Measurements from ENCODE around the gene BRINP3. TPM values are rescaled to one million over a fixed set of nuclear protein-coding genes. Genes with fewer than 3 reads are reported as not detected.
A peak's percentile ranks its signal among the peaks of the same experiment; 100 is the strongest.

The BRINP3 gene
- total and polyA plus RNA-seq, 9 of the 15 experiments (the other 6 are each of a cell fraction or from before 2014, with no cell fraction given) = 0.09 to 0.75 (median 0.19) TPM; not detected in 1

DNA sequence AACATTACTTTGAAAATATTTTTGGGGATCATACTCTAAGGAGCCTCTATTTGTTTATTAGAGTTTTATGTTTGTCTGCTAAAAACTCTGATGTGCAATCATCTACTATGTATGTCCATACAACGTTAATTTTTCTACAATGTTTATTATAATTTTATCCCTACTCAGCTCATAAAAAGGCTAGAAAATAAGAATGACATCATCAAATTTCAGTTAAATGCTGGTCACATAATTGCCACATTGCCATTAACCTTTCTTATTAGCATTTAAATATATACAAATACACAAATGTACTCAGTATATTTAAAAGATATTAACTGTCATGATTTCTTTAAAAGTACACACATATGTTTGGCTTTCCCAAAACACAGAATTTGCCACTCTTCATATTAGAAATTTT lies 191.6 kb downstream of the BRINP3 start:
- no peaks in the 10 kb centered on the region for H4K20me1 ChIP-seq (replicated peaks; ENCODE audit: control insufficient read depth, insufficient read depth, low read length)
- H3K36me3 ChIP-seq (ENCODE audit: control insufficient read depth, insufficient read depth, low read length) = no peaks in the 10 kb centered on the region
- no peaks in the 10 kb centered on the region for H3K9me1 ChIP-seq (ENCODE audit: control insufficient read depth, insufficient read depth, low read length)
- no TSS peak for BruUV-seq (replicated peaks)
- H3K9ac ChIP-seq (ENCODE audit: insufficient read depth in 1 of 2, low read depth in 2 of 2, low read length in 2 of 2) = no peak overlapping the region
- H3K79me2 ChIP-seq (ENCODE audit: control insufficient read depth, insufficient read depth, low read length) = no peaks in the 10 kb centered on the region
- H3K27ac ChIP-seq (ENCODE audit: extremely low read depth, low read depth, low read length) = no peak overlapping the region
- no peak overlapping the region for H3K4me3 ChIP-seq
- no peak overlapping the region for H3K4me2 ChIP-seq (ENCODE audit: insufficient read depth, low read length)
- H3K27me3 ChIP-seq (ENCODE audit: control insufficient read depth in 2 of 2, insufficient read depth in 2 of 2, low read length in 2 of 2) = no peaks in the 10 kb centered on the region
- ChIA-PET CTCF (ENCODE audit: low intra/inter-chr PET ratio) (no interaction called here), POLR2A (no interaction called here)
- WGBS (ENCODE audit: insufficient coverage, low coverage, missing lambda C conversion rate) = 0% methylated on average over 1 of the region's 1 CpG
- no peak for TF ChIP-seq SLC30A9 (CRISPR knock-in tag; IDR thresholded peaks at IDR 0.05)
- TF ChIP-seq, protein P1, sequence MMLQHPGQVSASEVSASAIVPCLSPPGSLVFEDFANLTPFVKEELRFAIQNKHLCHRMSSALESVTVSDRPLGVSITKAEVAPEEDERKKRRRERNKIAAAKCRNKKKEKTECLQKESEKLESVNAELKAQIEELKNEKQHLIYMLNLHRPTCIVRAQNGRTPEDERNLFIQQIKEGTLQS (IDR thresholded peaks at IDR 0.05) = peak; percentile 23; the same call in 1 of the 2 replicates
- TF ChIP-seq, protein P1 (CRISPR knock-in tag; conservative IDR thresholded peaks at IDR 0.05) = no peak
- no peak overlapping the region for H2AFZ ChIP-seq (ENCODE audit: low read depth, low read length)
- H3K4me1 ChIP-seq (replicated peaks in 1 of 2; ENCODE audit: control insufficient read depth in 2 of 2, insufficient read depth in 2 of 2, low read length in 2 of 2) = no peaks in the 10 kb centered on the region
- intact Hi-C loops (cut with micrococcal nuclease) (no loop called here), in situ Hi-C loops (cut with MboI) (no loop called here)
- DNase-seq (ENCODE audit: extremely low read depth in 1 of 4, low spot score in 3 of 4) (no peak), FAIRE-seq (no peak), ATAC-seq (no peak)
- no peaks in the 10 kb centered on the region for H3K9me3 ChIP-seq (replicated peaks; ENCODE audit: control insufficient read depth, insufficient read depth, low read depth, low read length)

DNA sequence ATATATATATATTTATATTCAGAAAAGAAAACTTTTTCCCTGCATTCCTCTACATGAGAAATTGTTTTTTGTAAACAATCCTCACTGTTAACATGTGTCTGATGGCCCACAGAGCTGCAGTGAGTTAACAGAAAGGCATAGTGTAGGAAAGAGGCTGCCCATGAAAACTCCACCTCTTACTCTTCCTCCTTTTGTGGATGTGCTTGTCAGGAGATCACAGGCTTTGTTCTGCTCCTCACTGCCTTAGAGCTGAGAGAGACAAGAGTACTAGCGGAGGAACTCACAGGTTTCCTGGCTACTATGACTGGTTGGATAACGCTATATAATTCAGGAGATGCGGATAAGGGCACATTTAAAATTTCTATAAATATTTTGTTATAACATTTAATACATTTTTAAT lies 200.6 kb downstream of the BRINP3 start:
- DNase-seq (ENCODE audit: extremely low read depth in 1 of 4, low spot score in 3 of 4) = no peak
- no TSS peak for BruUV-seq (replicated peaks)
- ATAC-seq = no peak
- Histone ChIP-seq H3K27ac (ENCODE audit: extremely low read depth, low read depth, low read length) (no peak overlapping the region), H3K4me3 (no peak overlapping the region), H3K27me3 (ENCODE audit: control insufficient read depth in 2 of 2, insufficient read depth in 2 of 2, low read length in 2 of 2) (no peaks in the 10 kb centered on the region), H3K9me1 (ENCODE audit: control insufficient read depth, insufficient read depth, low read length) (no peaks in the 10 kb centered on the region), H3K9me3 (replicated peaks; ENCODE audit: control insufficient read depth, insufficient read depth, low read depth, low read length) (no peaks in the 10 kb centered on the region), H3K36me3 (ENCODE audit: control insufficient read depth, insufficient read depth, low read length) (no peaks in the 10 kb centered on the region), H4K20me1 (replicated peaks; ENCODE audit: control insufficient read depth, insufficient read depth, low read length) (no peaks in the 10 kb centered on the region), H3K9ac (ENCODE audit: insufficient read depth in 1 of 2, low read depth in 2 of 2, low read length in 2 of 2) (no peak overlapping the region), H3K79me2 (ENCODE audit: control insufficient read depth, insufficient read depth, low read length) (no peaks in the 10 kb centered on the region), H2AFZ (ENCODE audit: low read depth, low read length) (no peak overlapping the region), H3K4me2 (ENCODE audit: insufficient read depth, low read length) (no peak overlapping the region), H3K4me1 (replicated peaks in 1 of 2; ENCODE audit: control insufficient read depth in 2 of 2, insufficient read depth in 2 of 2, low read length in 2 of 2) (no peaks in the 10 kb centered on the region)
- WGBS (ENCODE audit: insufficient coverage, low coverage, missing lambda C conversion rate) = 5% methylated on average over 3 of the region's 3 CpGs
- FAIRE-seq = no peak
- intact Hi-C loops (cut with micrococcal nuclease) (no loop called here), in situ Hi-C loops (cut with MboI) (no loop called here)
- ChIA-PET CTCF (ENCODE audit: low intra/inter-chr PET ratio) (no interaction called here), POLR2A (no interaction called here)
- no peak for TF ChIP-seq CAMTA2 (CRISPR knock-in tag; conservative IDR thresholded peaks at IDR 0.05)
- no peak for TF ChIP-seq TCF7L2 (IDR thresholded peaks at IDR 0.05; ENCODE audit: low read depth, low read length)
- TF ChIP-seq, protein P2, sequence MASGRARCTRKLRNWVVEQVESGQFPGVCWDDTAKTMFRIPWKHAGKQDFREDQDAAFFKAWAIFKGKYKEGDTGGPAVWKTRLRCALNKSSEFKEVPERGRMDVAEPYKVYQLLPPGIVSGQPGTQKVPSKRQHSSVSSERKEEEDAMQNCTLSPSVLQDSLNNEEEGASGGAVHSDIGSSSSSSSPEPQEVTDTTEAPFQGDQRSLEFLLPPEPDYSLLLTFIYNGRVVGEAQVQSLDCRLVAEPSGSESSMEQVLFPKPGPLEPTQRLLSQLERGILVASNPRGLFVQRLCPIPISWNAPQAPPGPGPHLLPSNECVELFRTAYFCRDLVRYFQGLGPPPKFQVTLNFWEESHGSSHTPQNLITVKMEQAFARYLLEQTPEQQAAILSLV (tag; IDR thresholded peaks at IDR 0.05) = no peak
- TF ChIP-seq, protein P3, sequence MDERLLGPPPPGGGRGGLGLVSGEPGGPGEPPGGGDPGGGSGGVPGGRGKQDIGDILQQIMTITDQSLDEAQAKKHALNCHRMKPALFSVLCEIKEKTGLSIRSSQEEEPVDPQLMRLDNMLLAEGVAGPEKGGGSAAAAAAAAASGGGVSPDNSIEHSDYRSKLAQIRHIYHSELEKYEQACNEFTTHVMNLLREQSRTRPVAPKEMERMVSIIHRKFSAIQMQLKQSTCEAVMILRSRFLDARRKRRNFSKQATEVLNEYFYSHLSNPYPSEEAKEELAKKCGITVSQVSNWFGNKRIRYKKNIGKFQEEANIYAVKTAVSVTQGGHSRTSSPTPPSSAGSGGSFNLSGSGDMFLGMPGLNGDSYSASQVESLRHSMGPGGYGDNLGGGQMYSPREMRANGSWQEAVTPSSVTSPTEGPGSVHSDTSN (CRISPR knock-in tag; IDR thresholded peaks at IDR 0.05; ENCODE audit: low read depth) = no peak
- TF ChIP-seq, protein P3 (tag; conservative IDR thresholded peaks at IDR 0.05; ENCODE audit: low read depth) = no peak
- no peak for TF ChIP-seq BCOR (IDR thresholded peaks at IDR 0.05)
- no peak for TF ChIP-seq ATF7 (IDR thresholded peaks at IDR 0.05)
